HepG2 (cell line): ENCODE data around the gene TPI1. TPM values are rescaled to one million over a fixed set of nuclear protein-coding genes. Genes with fewer than 3 reads are reported as not detected.

Source experiments
- ATAC-seq: fragments of 200-7000 bp; cut with Tn5 transposase; 3 replicates; pipeline ENCODE4 v1.9.1; 2020; ENCODE audit warnings: mild to moderate bottlenecking, moderate library complexity
- BruUV-seq: library from RNA; stranded (reverse); fragments of 400-500 nt; replicated peaks from 2 replicates; lab custom pipeline; 2021; lab: Mats Ljungman, UMichigan
- CTCF ChIA-PET: fragments of 300-600 bp; formaldehyde crosslinking; extraction: SDS; loops from one replicate; lab custom pipeline; 2021; ENCODE audit warnings: low total read pairs, inconsistent platforms, low intra/inter-chr PET ratio; lab: Yijun Ruan, JAX
- POLR2A ChIA-PET: fragments of 350-600 bp; sonication (Branson Sonifier 250); formaldehyde crosslinking; loops from one replicate; lab custom pipeline; 2020; ENCODE audit warnings: antibody characterized with exemption, inconsistent platforms; lab: Yijun Ruan, JAX
- DNase-seq: peaks from one replicate; pipeline ENCODE4 v3.0.0-alpha.2; 2015; ENCODE audit warnings: low spot score
- FAIRE-seq: peaks from 3 replicates; lab custom pipeline; 2011; peaks lifted over from hg19 to GRCh38; lab: Jason Lieb, UNC
- H2AFZ ChIP-seq: one replicate; pipeline ENCODE4 v1.6.1; 2011; ENCODE audit warnings: low read length, inconsistent platforms
- H3K27ac ChIP-seq: fragments of 300-600 bp; 3 replicates; pipeline ENCODE4 v1.8.0; 2011; ENCODE audit warnings: mixed run types, mild to moderate bottlenecking, mixed read lengths, low read length, inconsistent platforms; ENCODE audit not compliant: insufficient read depth; ENCODE audit errors: extremely low read length
- H3K27me3 ChIP-seq, 2 experiments: fragments of 200-600 bp in 1 of 2; 2 replicates in 1 of 2; 3 replicates in 1 of 2; pipeline versions ENCODE4 v1.6.0 to v1.8.0; 2011; ENCODE audit warnings: low read length in 2 of 2, mild to moderate bottlenecking in 2 of 2, moderate library complexity in 2 of 2, inconsistent platforms in 1 of 2; ENCODE audit not compliant: insufficient read depth in 2 of 2, control insufficient read depth in 1 of 2
- H3K36me3 ChIP-seq, 2 experiments: fragments of 200-600 bp in 1 of 2; replicated peaks in 1 of 2; 2 replicates in 1 of 2; 3 replicates in 1 of 2; pipeline versions ENCODE4 v1.5.1 to v1.8.0; 2011; ENCODE audit warnings: low read length in 2 of 2, inconsistent platforms in 1 of 2; ENCODE audit not compliant: insufficient read depth in 2 of 2, control insufficient read depth in 1 of 2
- H3K4me1 ChIP-seq: 2 replicates; pipeline ENCODE4 v1.5.1; 2012; ENCODE audit warnings: low read length, inconsistent platforms; ENCODE audit not compliant: insufficient read depth
- H3K4me2 ChIP-seq: 2 replicates; pipeline ENCODE4 v1.6.0; 2011; ENCODE audit warnings: low read depth, low read length, inconsistent platforms
- H3K4me3 ChIP-seq, 3 experiments: fragments of 200-600 bp in 1 of 3; sonication (generic), shearing (Covaris generic) in 1 of 3; replicated peaks in 1 of 3; 2 replicates each; pipeline ENCODE4 v1.5.1; 2011 to 2016; ENCODE audit warnings: low read length in 3 of 3, inconsistent platforms in 2 of 3, low read depth in 2 of 3, mild to moderate bottlenecking in 2 of 3, control low read depth in 1 of 3, mixed read lengths in 1 of 3; ENCODE audit not compliant: insufficient read depth in 1 of 3
- H3K79me2 ChIP-seq: one replicate; pipeline ENCODE4 v1.6.1; 2011; ENCODE audit warnings: low read length, inconsistent platforms; ENCODE audit not compliant: insufficient read depth
- H3K9ac ChIP-seq: 2 replicates; pipeline ENCODE4 v1.6.0; 2011; ENCODE audit warnings: mild to moderate bottlenecking, low read depth, low read length, inconsistent platforms; ENCODE audit not compliant: insufficient read depth
- H3K9me3 ChIP-seq: 2 replicates; pipeline ENCODE4 v1.5.1; 2012; ENCODE audit warnings: mild to moderate bottlenecking, low read length
- H4K20me1 ChIP-seq: 2 replicates; pipeline ENCODE4 v1.6.0; 2011; ENCODE audit warnings: inconsistent platforms, mild to moderate bottlenecking, low read length, moderate library complexity; ENCODE audit not compliant: insufficient read depth
- ARNT2 ChIP-seq: sonication (generic); formaldehyde crosslinking; IDR thresholded peaks from 2 replicates; pipeline ENCODE4 v1.8.0; 2022; ENCODE audit warnings: mild to moderate bottlenecking, low read depth, missing genetic modification reagents, moderate library complexity
- CHCHD3 ChIP-seq: sonication (generic); formaldehyde crosslinking; IDR thresholded peaks from 2 replicates; pipeline ENCODE4 v1.8.0; 2022; ENCODE audit warnings: mild to moderate bottlenecking, missing genetic modification reagents, moderate library complexity
- HDAC2 ChIP-seq: sonication (generic); formaldehyde crosslinking; IDR thresholded peaks from 2 replicates; pipeline ENCODE4 v1.4.0; 2020; ENCODE audit warnings: missing genetic modification reagents
- HIVEP1 ChIP-seq: sonication (generic); formaldehyde crosslinking; IDR thresholded peaks from 2 replicates; pipeline ENCODE4 v1.4.0; 2020; ENCODE audit warnings: mild to moderate bottlenecking, missing genetic modification reagents
- IRF2 ChIP-seq: IDR thresholded peaks from 2 replicates; pipeline ENCODE4 v1.6.1; 2018; ENCODE audit warnings: missing genetic modification reagents, missing compliant biosample characterization
- KAT2B ChIP-seq: fragments of 150-350 bp; IDR thresholded peaks from 2 replicates; pipeline ENCODE4 v1.6.1; 2014; ENCODE audit warnings: low read depth, low read length, borderline replicate concordance
- KAT8 ChIP-seq: IDR thresholded peaks from 2 replicates; pipeline ENCODE4 v1.6.1; 2016; ENCODE audit warnings: missing genetic modification reagents, missing compliant biosample characterization
- KDM6A ChIP-seq: IDR thresholded peaks from 2 replicates; pipeline ENCODE4 v1.6.1; 2016; ENCODE audit warnings: low read depth
- PAWR ChIP-seq: sonication (generic); formaldehyde crosslinking; IDR thresholded peaks from 2 replicates; pipeline ENCODE4 v1.4.0; 2020; ENCODE audit warnings: missing genetic modification reagents, mild to moderate bottlenecking, borderline replicate concordance
- REXO4 ChIP-seq: sonication (generic); formaldehyde crosslinking; IDR thresholded peaks from 2 replicates; pipeline ENCODE4 v1.8.0; 2022; ENCODE audit warnings: missing genetic modification reagents, mild to moderate bottlenecking, borderline replicate concordance
- WGBS: methylation state at CpG from one replicate; pipeline ENCODE4 v1.1.6; 2017; ENCODE audit warnings: low lambda C conversion rate; 5-methylcytosine and 5-hydroxymethylcytosine counted together
- in situ Hi-C: cut with HindIII; loops from 2 replicates; pipeline ENCODE4 v1.10.0; 2017; ENCODE audit warnings: low pct_unique_long_range_greater_than_20kb; ENCODE audit not compliant: extremely low pct_ligation_motif_present
- intact Hi-C: fragments of 100-400 bp; cut with micrococcal nuclease; formaldehyde crosslinking; loops from one replicate; pipeline ENCODE4 v1.10.0; 2022; ENCODE audit not compliant: unreplicated experiment
- polyA plus RNA-seq, 8 experiments: library from polyadenylated mRNA; depleted of rRNA in 3 of 8; stranded (reverse) in 7 of 8; unstranded in 1 of 8; fragments of >200 nt; fragmentation: Illumina TruSeq in 4 of 8; extraction: Trizol in 4 of 8; gene quantifications; 2 replicates each; pipeline versions ENCODE4 v1.2.1 to v1.2.3, GENCODE V29; 2011 to 2016; ENCODE audit warnings: low read depth in 4 of 8, missing spikeins in 1 of 8, mixed read lengths in 1 of 8; ENCODE audit not compliant: insufficient read depth in 1 of 8
- total RNA-seq, 5 experiments: library from RNA; depleted of rRNA; stranded (reverse); fragments of >200 nt; fragmentation: Illumina TruSeq; extraction: Trizol; gene quantifications; 2 replicates each; pipeline ENCODE4 v1.2.3, GENCODE V29; 2016; ENCODE audit warnings: low read depth in 1 of 5
- TF ChIP-seq, protein P1 (sequence below): sonication (generic); formaldehyde crosslinking; IDR thresholded peaks from 2 replicates; pipeline ENCODE4 v1.8.0; 2022; ENCODE audit warnings: mild to moderate bottlenecking, missing genetic modification reagents; ENCODE audit not compliant: insufficient replicate concordance
- TF ChIP-seq, protein P2 (sequence below): sonication (generic); formaldehyde crosslinking; IDR thresholded peaks from 2 replicates; pipeline ENCODE4 v1.4.0; 2020; ENCODE audit warnings: mild to moderate bottlenecking, missing genetic modification reagents, borderline replicate concordance
- TF ChIP-seq, protein P3 (sequence below): sonication (generic); formaldehyde crosslinking; IDR thresholded peaks from 2 replicates; pipeline ENCODE4 v1.4.0; 2020; ENCODE audit warnings: mild to moderate bottlenecking, missing genetic modification reagents
- TF ChIP-seq, protein P4 (sequence below): sonication (generic); formaldehyde crosslinking; IDR thresholded peaks from 2 replicates; pipeline ENCODE4 v1.4.0; 2020; ENCODE audit warnings: mild to moderate bottlenecking, missing genetic modification reagents

Gene TPI1
- total and polyA plus RNA-seq, 2 of the 13 experiments (the other 11 are each of a cell fraction or from before 2014, with no cell fraction given) = 945 to 2,535 TPM

DNA sequence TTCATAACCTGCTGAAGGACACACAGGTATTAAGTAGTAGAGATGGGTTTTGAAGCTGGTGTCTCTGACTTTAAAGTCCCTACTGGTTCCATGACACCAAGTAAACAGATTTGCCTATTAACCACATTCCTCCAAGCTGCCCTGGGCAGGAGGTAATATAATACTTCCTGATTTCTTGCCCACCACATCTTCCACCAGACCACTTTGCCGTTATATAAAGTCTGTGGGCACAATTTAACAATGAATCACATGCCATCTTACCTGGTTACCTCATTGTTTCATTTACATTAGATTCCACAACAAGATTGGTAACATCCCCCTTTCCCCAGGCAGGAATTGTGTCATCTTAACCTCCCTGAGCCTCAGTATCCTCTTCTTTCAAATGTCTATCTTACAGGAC is 36.4 kb downstream of the TPI1 start:
- no peaks in the 10 kb centered on the region for H3K27me3 ChIP-seq
- FAIRE-seq (no peak), ATAC-seq (no peak), DNase-seq (no peak)
- BruUV-seq = no TSS peak
- H3K9ac ChIP-seq = no peak overlapping the region
- H3K79me2 ChIP-seq = no peaks in the 10 kb centered on the region
- no peak overlapping the region for H3K4me3 ChIP-seq
- H3K9me3 ChIP-seq = no peaks in the 10 kb centered on the region
- TF ChIP-seq REXO4 = no peak
- TF ChIP-seq, protein P1, sequence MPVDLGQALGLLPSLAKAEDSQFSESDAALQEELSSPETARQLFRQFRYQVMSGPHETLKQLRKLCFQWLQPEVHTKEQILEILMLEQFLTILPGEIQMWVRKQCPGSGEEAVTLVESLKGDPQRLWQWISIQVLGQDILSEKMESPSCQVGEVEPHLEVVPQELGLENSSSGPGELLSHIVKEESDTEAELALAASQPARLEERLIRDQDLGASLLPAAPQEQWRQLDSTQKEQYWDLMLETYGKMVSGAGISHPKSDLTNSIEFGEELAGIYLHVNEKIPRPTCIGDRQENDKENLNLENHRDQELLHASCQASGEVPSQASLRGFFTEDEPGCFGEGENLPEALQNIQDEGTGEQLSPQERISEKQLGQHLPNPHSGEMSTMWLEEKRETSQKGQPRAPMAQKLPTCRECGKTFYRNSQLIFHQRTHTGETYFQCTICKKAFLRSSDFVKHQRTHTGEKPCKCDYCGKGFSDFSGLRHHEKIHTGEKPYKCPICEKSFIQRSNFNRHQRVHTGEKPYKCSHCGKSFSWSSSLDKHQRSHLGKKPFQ (CRISPR knock-in tag) = no peak
- TF ChIP-seq HDAC2 = no peak
- no peak for TF ChIP-seq KAT2B
- TF ChIP-seq, protein P2, sequence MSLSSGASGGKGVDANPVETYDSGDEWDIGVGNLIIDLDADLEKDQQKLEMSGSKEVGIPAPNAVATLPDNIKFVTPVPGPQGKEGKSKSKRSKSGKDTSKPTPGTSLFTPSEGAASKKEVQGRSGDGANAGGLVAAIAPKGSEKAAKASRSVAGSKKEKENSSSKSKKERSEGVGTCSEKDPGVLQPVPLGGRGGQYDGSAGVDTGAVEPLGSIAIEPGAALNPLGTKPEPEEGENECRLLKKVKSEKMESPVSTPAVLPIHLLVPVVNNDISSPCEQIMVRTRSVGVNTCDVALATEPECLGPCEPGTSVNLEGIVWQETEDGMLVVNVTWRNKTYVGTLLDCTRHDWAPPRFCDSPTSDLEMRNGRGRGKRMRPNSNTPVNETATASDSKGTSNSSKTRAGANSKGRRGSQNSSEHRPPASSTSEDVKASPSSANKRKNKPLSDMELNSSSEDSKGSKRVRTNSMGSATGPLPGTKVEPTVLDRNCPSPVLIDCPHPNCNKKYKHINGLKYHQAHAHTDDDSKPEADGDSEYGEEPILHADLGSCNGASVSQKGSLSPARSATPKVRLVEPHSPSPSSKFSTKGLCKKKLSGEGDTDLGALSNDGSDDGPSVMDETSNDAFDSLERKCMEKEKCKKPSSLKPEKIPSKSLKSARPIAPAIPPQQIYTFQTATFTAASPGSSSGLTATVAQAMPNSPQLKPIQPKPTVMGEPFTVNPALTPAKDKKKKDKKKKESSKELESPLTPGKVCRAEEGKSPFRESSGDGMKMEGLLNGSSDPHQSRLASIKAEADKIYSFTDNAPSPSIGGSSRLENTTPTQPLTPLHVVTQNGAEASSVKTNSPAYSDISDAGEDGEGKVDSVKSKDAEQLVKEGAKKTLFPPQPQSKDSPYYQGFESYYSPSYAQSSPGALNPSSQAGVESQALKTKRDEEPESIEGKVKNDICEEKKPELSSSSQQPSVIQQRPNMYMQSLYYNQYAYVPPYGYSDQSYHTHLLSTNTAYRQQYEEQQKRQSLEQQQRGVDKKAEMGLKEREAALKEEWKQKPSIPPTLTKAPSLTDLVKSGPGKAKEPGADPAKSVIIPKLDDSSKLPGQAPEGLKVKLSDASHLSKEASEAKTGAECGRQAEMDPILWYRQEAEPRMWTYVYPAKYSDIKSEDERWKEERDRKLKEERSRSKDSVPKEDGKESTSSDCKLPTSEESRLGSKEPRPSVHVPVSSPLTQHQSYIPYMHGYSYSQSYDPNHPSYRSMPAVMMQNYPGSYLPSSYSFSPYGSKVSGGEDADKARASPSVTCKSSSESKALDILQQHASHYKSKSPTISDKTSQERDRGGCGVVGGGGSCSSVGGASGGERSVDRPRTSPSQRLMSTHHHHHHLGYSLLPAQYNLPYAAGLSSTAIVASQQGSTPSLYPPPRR (CRISPR knock-in tag) = no peak
- no peak for TF ChIP-seq ARNT2 (CRISPR knock-in tag)
- TF ChIP-seq CHCHD3 (CRISPR knock-in tag) = no peak
- no peak for TF ChIP-seq HIVEP1 (CRISPR knock-in tag)
- TF ChIP-seq, protein P3, sequence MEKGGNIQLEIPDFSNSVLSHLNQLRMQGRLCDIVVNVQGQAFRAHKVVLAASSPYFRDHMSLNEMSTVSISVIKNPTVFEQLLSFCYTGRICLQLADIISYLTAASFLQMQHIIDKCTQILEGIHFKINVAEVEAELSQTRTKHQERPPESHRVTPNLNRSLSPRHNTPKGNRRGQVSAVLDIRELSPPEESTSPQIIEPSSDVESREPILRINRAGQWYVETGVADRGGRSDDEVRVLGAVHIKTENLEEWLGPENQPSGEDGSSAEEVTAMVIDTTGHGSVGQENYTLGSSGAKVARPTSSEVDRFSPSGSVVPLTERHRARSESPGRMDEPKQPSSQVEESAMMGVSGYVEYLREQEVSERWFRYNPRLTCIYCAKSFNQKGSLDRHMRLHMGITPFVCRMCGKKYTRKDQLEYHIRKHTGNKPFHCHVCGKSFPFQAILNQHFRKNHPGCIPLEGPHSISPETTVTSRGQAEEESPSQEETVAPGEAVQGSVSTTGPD (CRISPR knock-in tag) = no peak
- no peak for TF ChIP-seq KDM6A
- TF ChIP-seq, protein P4, sequence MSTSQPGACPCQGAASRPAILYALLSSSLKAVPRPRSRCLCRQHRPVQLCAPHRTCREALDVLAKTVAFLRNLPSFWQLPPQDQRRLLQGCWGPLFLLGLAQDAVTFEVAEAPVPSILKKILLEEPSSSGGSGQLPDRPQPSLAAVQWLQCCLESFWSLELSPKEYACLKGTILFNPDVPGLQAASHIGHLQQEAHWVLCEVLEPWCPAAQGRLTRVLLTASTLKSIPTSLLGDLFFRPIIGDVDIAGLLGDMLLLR (CRISPR knock-in tag) = no peak
- TF ChIP-seq PAWR (CRISPR knock-in tag) = no peak
- no peak for TF ChIP-seq IRF2
- TF ChIP-seq KAT8 (CRISPR knock-in tag) = no peak
- no peaks in the 10 kb centered on the region for H3K36me3 ChIP-seq
- ChIA-PET POLR2A (interaction anchor here (1.3 to 2.2 kb wide), 2 partner anchors 12 to 40 kb away, joined by 3 to 10 read pairs; partner anchors contain the start of genes C12orf57 and RNU7-1), CTCF (no interaction called here)
- WGBS = 67% methylated on average over 1 of the region's 1 CpG
- peaks cover 66% of the 10 kb centered on the region for H3K4me1 ChIP-seq
- peak overlapping the region; percentile 90 for H2AFZ ChIP-seq
- intact Hi-C loops = no loop called here
- H4K20me1 ChIP-seq = no peaks in the 10 kb centered on the region
- H3K4me2 ChIP-seq = peak overlapping the region; percentile 96
- no peak overlapping the region for H3K27ac ChIP-seq
- in situ Hi-C loops = no loop called here
